HEK293 (cell line): ENCODE measurements around the gene KIAA0232.

ENCODE experiments used
- EGR2 ChIP-seq: fragments of 450-650 bp; formaldehyde crosslinking; IDR thresholded peaks from 2 replicates; pipeline ENCODE4 v1.5.1; 2016; ENCODE audit warnings: low read depth, missing biosample characterization, missing genetic modification characterization
- HOXD13 ChIP-seq: sonication (generic); formaldehyde crosslinking; IDR thresholded peaks from 2 replicates; pipeline ENCODE4 v1.8.0; 2022; ENCODE audit warnings: missing genetic modification reagents, borderline replicate concordance
- IKZF3 ChIP-seq: fragments of 450-650 bp; IDR thresholded peaks from 2 replicates; pipeline ENCODE4 v1.5.0; 2018; ENCODE audit warnings: missing biosample characterization, mild to moderate bottlenecking, missing genetic modification characterization, moderate library complexity
- SP3 ChIP-seq: fragments of 450-650 bp; formaldehyde crosslinking; IDR thresholded peaks from 2 replicates; pipeline ENCODE4 v1.5.1; 2016; ENCODE audit warnings: missing biosample characterization, missing genetic modification characterization
- YY1 ChIP-seq: fragments of 450-650 bp; formaldehyde crosslinking; IDR thresholded peaks from 2 replicates; pipeline ENCODE4 v1.5.1; 2018; ENCODE audit warnings: missing biosample characterization, missing genetic modification characterization
- ZBTB21 ChIP-seq: fragments of 450-650 bp; formaldehyde crosslinking; IDR thresholded peaks from 2 replicates; pipeline ENCODE4 v1.5.1; 2017; ENCODE audit warnings: missing biosample characterization, missing genetic modification characterization
- ZBTB7A ChIP-seq: fragments of 450-650 bp; formaldehyde crosslinking; IDR thresholded peaks from 2 replicates; pipeline ENCODE4 v1.5.1; 2016; ENCODE audit warnings: low read depth, missing biosample characterization, missing genetic modification characterization
- ZNF202 ChIP-seq: fragments of 450-650 bp; formaldehyde crosslinking; IDR thresholded peaks from 2 replicates; pipeline ENCODE4 v1.5.1; 2016; ENCODE audit warnings: missing biosample characterization, missing genetic modification characterization, borderline replicate concordance
- ZNF610 ChIP-seq: fragments of 450-650 bp; formaldehyde crosslinking; IDR thresholded peaks from 2 replicates; pipeline ENCODE4 v1.5.1; 2016; ENCODE audit warnings: missing biosample characterization, missing genetic modification characterization, borderline replicate concordance
- ZNF76 ChIP-seq: fragments of 450-650 bp; formaldehyde crosslinking; IDR thresholded peaks from 2 replicates; pipeline ENCODE4; 2016; ENCODE audit warnings: low read depth, missing biosample characterization, missing genetic modification characterization, borderline replicate concordance
- TF ChIP-seq, protein P1 (sequence below): fragments of 450-650 bp; formaldehyde crosslinking; IDR thresholded peaks from 2 replicates; pipeline ENCODE4 v1.5.1; 2016; ENCODE audit warnings: missing biosample characterization, missing genetic modification characterization

- TF ChIP-seq ZBTB7A (tag by site-specific recombination) (no peak), EGR2 (tag by site-specific recombination) (no peak), ZNF76 (no peak), IKZF3 (tag by site-specific recombination) (no peak), YY1 (no peak), ZBTB21 (tag by site-specific recombination) (no peak), SP3 (tag by site-specific recombination) (no peak), HOXD13 (CRISPR knock-in tag) (no peak), ZNF610 (no peak), ZNF202 (no peak)
- TF ChIP-seq, protein P1, sequence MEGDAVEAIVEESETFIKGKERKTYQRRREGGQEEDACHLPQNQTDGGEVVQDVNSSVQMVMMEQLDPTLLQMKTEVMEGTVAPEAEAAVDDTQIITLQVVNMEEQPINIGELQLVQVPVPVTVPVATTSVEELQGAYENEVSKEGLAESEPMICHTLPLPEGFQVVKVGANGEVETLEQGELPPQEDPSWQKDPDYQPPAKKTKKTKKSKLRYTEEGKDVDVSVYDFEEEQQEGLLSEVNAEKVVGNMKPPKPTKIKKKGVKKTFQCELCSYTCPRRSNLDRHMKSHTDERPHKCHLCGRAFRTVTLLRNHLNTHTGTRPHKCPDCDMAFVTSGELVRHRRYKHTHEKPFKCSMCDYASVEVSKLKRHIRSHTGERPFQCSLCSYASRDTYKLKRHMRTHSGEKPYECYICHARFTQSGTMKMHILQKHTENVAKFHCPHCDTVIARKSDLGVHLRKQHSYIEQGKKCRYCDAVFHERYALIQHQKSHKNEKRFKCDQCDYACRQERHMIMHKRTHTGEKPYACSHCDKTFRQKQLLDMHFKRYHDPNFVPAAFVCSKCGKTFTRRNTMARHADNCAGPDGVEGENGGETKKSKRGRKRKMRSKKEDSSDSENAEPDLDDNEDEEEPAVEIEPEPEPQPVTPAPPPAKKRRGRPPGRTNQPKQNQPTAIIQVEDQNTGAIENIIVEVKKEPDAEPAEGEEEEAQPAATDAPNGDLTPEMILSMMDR (tag by site-specific recombination), result no peak
These were observed 42.4 kb downstream of the KIAA0232 start for GRCh38 chr4:6824772-6825402.
